Measurements from ENCODE around the gene TTN. TPM values are rescaled to one million over a fixed set of nuclear protein-coding genes. Genes with fewer than 3 reads are reported as not detected.

The TTN gene
- total RNA-seq, 1 experiment from 2014 or later: under 0.01 TPM

DNA sequence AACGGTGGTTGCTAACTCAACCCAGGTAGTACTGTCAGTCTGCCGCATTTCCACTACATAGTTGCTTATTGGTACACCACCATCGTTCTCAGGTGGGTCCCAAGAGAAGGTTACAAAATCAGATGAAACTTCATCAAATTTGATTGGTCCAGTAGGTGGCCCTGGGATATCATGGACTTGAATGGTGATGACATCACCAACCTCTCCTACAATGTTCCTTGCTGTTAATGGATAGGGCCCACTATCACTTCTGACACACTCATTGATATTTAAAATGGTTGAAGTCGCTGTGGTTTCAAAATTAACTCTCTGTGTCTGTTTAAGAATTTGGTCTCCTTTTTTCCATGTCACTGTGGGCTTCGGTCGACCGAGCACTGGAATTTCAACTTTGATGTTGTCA, 232.4 kb downstream of the TTN start:
- DNase-seq (ENCODE audit: unreplicated experiment): no peak
- Mint-ChIP-seq H3K27me3 (ENCODE audit: insufficient read depth, unreplicated experiment) (no peaks in the 10 kb centered on the region), H3K27ac (ENCODE audit: low read depth, unreplicated experiment) (no peak overlapping the region), H3K4me1 (ENCODE audit: insufficient read depth, unreplicated experiment) (no peaks in the 10 kb centered on the region), H3K9me3 (ENCODE audit: unreplicated experiment) (no peaks in the 10 kb centered on the region), H3K36me3 (ENCODE audit: insufficient read depth, unreplicated experiment) (peaks cover 23% of the 10 kb centered on the region), H3K4me3 (ENCODE audit: unreplicated experiment) (no peak overlapping the region)
- BruUV-seq (replicated peaks): no TSS peak
- CTCF ChIA-PET: interaction anchor here (1.0 kb wide), 1 partner anchor 22 kb away, joined by 5 read pairs; no protein-coding TSS in a partner anchor
- TF ChIP-seq, protein P1, sequence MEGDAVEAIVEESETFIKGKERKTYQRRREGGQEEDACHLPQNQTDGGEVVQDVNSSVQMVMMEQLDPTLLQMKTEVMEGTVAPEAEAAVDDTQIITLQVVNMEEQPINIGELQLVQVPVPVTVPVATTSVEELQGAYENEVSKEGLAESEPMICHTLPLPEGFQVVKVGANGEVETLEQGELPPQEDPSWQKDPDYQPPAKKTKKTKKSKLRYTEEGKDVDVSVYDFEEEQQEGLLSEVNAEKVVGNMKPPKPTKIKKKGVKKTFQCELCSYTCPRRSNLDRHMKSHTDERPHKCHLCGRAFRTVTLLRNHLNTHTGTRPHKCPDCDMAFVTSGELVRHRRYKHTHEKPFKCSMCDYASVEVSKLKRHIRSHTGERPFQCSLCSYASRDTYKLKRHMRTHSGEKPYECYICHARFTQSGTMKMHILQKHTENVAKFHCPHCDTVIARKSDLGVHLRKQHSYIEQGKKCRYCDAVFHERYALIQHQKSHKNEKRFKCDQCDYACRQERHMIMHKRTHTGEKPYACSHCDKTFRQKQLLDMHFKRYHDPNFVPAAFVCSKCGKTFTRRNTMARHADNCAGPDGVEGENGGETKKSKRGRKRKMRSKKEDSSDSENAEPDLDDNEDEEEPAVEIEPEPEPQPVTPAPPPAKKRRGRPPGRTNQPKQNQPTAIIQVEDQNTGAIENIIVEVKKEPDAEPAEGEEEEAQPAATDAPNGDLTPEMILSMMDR (IDR thresholded peaks at IDR 0.05; ENCODE audit: unreplicated experiment): no peak
- POLR2A ChIA-PET: no interaction called here
- intact Hi-C loops (cut with micrococcal nuclease): no loop called here

DNA sequence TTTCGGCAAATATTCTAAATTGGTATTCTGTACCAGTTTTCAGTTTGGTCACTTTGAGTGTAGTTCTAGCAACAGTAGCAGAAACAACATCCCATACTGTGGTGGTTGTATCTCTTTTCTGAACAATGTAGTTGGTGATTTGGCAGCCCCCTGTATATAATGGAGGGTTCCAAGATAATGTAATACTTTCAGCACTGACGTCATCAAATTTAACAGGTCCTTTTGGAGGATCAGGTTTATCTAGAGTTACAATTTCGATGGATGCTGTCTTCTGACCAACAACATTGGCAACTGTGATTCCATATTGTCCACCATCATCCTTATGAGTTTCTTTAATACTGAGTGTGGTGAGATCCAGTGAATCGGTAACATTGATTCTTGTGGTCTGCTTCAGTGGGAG, 239.0 kb downstream of the TTN start:
- ChIA-PET CTCF (no interaction called here), POLR2A (interaction anchor here (0.6 kb wide), 1 partner anchor 12 kb away, joined by 3 read pairs; no protein-coding TSS in a partner anchor)
- H3K27me3 Mint-ChIP-seq (ENCODE audit: insufficient read depth, unreplicated experiment): no peaks in the 10 kb centered on the region
- H3K27ac Mint-ChIP-seq (ENCODE audit: low read depth, unreplicated experiment): no peak overlapping the region
- intact Hi-C loops (cut with micrococcal nuclease): no loop called here
- TF ChIP-seq, protein P1 (IDR thresholded peaks at IDR 0.05; ENCODE audit: unreplicated experiment): no peak
- no peaks in the 10 kb centered on the region for H3K9me3 Mint-ChIP-seq (ENCODE audit: unreplicated experiment)
- no peak overlapping the region for H3K4me3 Mint-ChIP-seq (ENCODE audit: unreplicated experiment)
- no peak for DNase-seq (ENCODE audit: unreplicated experiment)
- BruUV-seq (replicated peaks): no TSS peak
- no peaks in the 10 kb centered on the region for H3K4me1 Mint-ChIP-seq (ENCODE audit: insufficient read depth, unreplicated experiment)
- peaks cover 5% of the 10 kb centered on the region for H3K36me3 Mint-ChIP-seq (ENCODE audit: insufficient read depth, unreplicated experiment)

DNA sequence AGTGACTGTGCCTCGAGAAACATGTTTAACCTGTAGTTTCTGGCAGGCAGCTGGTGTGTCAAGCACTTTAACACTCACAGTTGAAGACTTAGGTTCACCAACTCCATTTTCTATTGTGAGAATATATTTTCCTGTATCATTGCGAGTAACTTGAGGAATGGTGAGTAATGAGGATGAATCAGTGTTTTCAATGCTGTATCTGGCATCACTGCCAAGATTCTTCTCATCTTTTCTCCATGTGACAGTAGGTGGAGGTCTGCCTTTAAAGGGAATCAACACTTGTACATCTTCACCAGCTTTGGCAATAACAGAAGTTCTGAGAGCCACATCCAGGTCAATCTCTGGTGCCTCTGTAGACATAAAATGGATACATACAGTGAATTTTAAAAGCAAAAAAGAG, 254.2 kb downstream of the TTN start:
- no peak overlapping the region for H3K4me3 Mint-ChIP-seq (ENCODE audit: unreplicated experiment)
- no TSS peak for BruUV-seq (replicated peaks)
- H3K36me3 Mint-ChIP-seq (ENCODE audit: insufficient read depth, unreplicated experiment): peaks cover 6% of the 10 kb centered on the region
- intact Hi-C loops (cut with micrococcal nuclease): no loop called here
- ChIA-PET POLR2A (interaction anchor here (1.1 to 1.4 kb wide), 2 partner anchors 9 to 29 kb away, joined by 3 to 5 read pairs; no protein-coding TSS in a partner anchor), CTCF (no interaction called here)
- peaks cover 15% of the 10 kb centered on the region for H3K4me1 Mint-ChIP-seq (ENCODE audit: insufficient read depth, unreplicated experiment)
- TF ChIP-seq, protein P1 (IDR thresholded peaks at IDR 0.05; ENCODE audit: unreplicated experiment): no peak
- H3K27ac Mint-ChIP-seq (ENCODE audit: low read depth, unreplicated experiment): peak overlapping the region; percentile 81
- peak; percentile 66 for DNase-seq (ENCODE audit: unreplicated experiment)
- no peaks in the 10 kb centered on the region for H3K27me3 Mint-ChIP-seq (ENCODE audit: insufficient read depth, unreplicated experiment)
- H3K9me3 Mint-ChIP-seq (ENCODE audit: unreplicated experiment): no peaks in the 10 kb centered on the region

DNA sequence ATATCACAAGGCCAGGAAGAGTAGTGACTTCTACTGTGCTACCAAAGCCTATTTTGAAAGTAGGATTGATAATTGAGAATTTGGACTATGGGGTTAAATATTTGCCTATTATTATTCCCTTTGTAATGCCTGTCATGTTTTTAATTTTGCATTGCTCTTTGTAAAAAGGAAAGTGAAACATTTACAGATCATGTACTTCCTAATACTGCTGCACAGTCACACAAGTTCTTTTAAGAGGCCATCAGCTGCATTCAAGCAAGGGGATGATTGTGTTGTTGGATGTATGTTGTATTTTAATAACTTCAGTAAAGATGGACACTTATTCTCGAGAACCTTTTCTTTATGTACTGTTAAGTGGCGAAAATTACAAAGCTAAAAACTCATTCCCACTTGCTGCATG, 256.9 kb downstream of the TTN start:
- peaks cover 15% of the 10 kb centered on the region for H3K4me1 Mint-ChIP-seq (ENCODE audit: insufficient read depth, unreplicated experiment)
- H3K36me3 Mint-ChIP-seq (ENCODE audit: insufficient read depth, unreplicated experiment): peaks cover 8% of the 10 kb centered on the region
- intact Hi-C loops (cut with micrococcal nuclease): no loop called here
- ChIA-PET POLR2A (interaction anchor here (1.3 kb wide), 1 partner anchor 27 kb away, joined by 3 read pairs; no protein-coding TSS in a partner anchor), CTCF (interaction anchor here (0.5 kb wide), 1 partner anchor 60 kb away, joined by 3 read pairs; no protein-coding TSS in a partner anchor)
- no TSS peak for BruUV-seq (replicated peaks)
- no peak overlapping the region for H3K27ac Mint-ChIP-seq (ENCODE audit: low read depth, unreplicated experiment)
- DNase-seq (ENCODE audit: unreplicated experiment): no peak
- H3K9me3 Mint-ChIP-seq (ENCODE audit: unreplicated experiment): no peaks in the 10 kb centered on the region
- H3K27me3 Mint-ChIP-seq (ENCODE audit: insufficient read depth, unreplicated experiment): no peaks in the 10 kb centered on the region
- TF ChIP-seq, protein P1 (IDR thresholded peaks at IDR 0.05; ENCODE audit: unreplicated experiment): no peak
- no peak overlapping the region for H3K4me3 Mint-ChIP-seq (ENCODE audit: unreplicated experiment)

Measured in MCF 10A (cell line).